Calu3 (cell line): ENCODE data around the gene SAMD9L. TPM values are rescaled to one million over a fixed set of nuclear protein-coding genes. Genes with fewer than 3 reads are reported as not detected.

Experiments used
- BruUV-seq: library from RNA; stranded (reverse); fragments of 400-500 nt; replicated peaks from 2 replicates; lab custom pipeline; 2021; lab: Mats Ljungman, UMichigan
- CTCF ChIA-PET: fragments of 300-600 bp; sonication (Branson Sonifier 250); formaldehyde crosslinking; loops from one replicate; lab custom pipeline; 2022; ENCODE audit warnings: antibody characterized with exemption; lab: Charles Lee
- DNase-seq: peaks from one replicate; pipeline ENCODE4 v3.0.0; 2022
- H3K27ac Mint-ChIP-seq: one replicate; pipeline ENCODE4 v1.8.0; 2022; ENCODE audit warnings: mixed read lengths; ENCODE audit not compliant: unreplicated experiment
- H3K27me3 Mint-ChIP-seq: one replicate; pipeline ENCODE4 v1.8.0; 2022; ENCODE audit warnings: mixed read lengths; ENCODE audit not compliant: unreplicated experiment
- H3K36me3 Mint-ChIP-seq: one replicate; pipeline ENCODE4 v1.8.0; 2022; ENCODE audit warnings: mild to moderate bottlenecking, moderate library complexity, mixed read lengths; ENCODE audit not compliant: insufficient read depth, unreplicated experiment
- H3K4me1 Mint-ChIP-seq: one replicate; pipeline ENCODE4 v1.8.0; 2022; ENCODE audit warnings: mild to moderate bottlenecking, low read depth, mixed read lengths; ENCODE audit not compliant: unreplicated experiment
- H3K4me3 Mint-ChIP-seq: one replicate; pipeline ENCODE4 v1.8.0; 2022; ENCODE audit warnings: mild to moderate bottlenecking, low read depth, moderate library complexity, mixed read lengths; ENCODE audit not compliant: unreplicated experiment
- H3K9me3 Mint-ChIP-seq: one replicate; pipeline ENCODE4 v1.8.0; 2022; ENCODE audit warnings: low read depth, mixed read lengths; ENCODE audit not compliant: unreplicated experiment
- intact Hi-C: fragments of 100-400 bp; cut with micrococcal nuclease; formaldehyde crosslinking; loops from one replicate; pipeline ENCODE4 v1.10.0; 2022; ENCODE audit not compliant: unreplicated experiment
- total RNA-seq: library from RNA; stranded (reverse); gene quantifications from 2 replicates; pipeline ENCODE4 v1.2.3, GENCODE V29; 2022
- TF ChIP-seq, protein P1 (sequence below): fragments of 200-600 bp; IDR thresholded peaks from one replicate; pipeline ENCODE4 v1.8.0; 2022; ENCODE audit warnings: antibody characterized with exemption; ENCODE audit not compliant: unreplicated experiment

SAMD9L gene
- total RNA-seq, 1 experiment from 2014 or later = 25.9 TPM

DNA sequence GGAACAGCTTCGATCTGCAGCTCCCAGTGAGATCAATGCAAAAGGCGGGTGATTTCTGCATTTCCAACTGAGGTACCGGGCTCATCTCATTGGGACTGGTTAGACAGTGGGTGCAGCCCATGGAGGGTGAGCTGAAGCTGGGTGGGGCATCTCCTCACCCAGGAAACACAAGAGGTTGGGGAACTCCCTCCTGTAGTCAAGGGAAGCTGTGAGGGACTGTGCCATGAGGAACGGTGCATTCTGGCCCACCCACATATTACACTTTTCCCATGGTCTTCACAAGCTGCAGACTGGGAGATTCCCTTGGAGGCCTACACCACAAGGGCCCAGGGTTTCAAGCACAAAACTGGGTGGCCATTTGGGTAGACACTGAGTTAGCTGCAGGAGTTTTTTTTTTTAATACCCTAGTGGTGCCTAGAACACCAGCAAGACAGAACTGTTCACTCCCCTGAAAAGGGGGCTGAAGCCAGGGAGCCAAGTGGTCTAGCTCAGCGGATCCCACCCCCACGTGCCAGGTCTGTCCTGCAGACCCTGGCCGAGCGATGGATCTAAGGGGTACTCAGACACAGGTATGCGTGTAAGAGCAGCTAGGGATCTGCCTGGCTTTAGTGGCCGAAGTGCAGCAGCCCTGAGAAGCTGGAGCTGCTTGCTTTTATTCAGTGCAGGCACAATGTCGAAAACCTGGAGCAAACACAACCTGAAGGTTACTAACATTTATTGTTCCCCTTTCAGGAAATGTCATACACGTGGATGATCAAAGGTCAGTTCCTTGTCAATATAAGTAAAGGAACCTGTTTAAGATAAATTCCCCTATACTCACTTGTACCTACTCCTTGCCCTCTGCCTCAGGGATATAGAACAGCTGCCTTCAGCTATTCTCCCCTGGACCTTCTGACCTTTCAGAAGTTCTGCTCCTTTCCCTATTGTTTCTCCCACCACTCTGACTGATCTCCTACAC lies 27.3 kb downstream of the SAMD9L start:
- H3K4me1 Mint-ChIP-seq = peaks cover 34% of the 10 kb centered on the region
- H3K36me3 Mint-ChIP-seq = peaks cover 16% of the 10 kb centered on the region

DNA sequence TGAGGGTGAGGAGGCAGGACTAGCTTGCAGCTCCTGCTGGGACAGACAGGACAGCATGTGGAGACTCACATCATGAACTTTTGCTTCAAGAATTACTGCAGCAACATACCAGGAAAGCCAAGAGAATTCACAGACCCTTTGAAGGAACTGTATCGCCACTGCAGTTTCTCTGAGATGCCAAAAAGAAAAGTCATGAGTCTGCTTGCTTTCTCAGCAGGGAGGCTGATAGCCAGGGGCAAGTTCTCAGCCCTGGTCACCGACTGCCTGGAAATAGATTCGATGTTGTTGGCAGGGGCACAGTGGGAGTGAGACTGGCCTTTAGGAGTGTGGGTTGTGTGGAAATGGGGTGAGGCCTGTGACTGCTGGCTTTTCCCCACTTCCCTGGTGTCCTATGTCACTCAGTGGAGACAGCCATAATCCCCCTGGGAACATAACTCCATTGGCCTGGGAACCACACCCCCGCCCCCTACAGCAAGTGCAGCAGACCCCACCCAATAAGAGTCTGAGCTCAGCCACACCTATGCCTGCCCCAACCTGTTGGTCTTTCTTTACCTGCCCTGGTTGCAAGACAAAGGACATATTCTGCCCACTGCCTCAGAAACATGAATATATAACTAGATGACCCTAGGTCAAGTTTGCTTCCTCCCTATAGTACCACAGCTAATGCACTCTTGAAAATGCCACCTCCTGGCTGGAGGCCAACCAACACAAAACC lies 28.8 kb downstream of the SAMD9L start:
- peak; percentile 67 for DNase-seq
- intact Hi-C loops = loop anchor here (2.0 kb wide), 2 partner anchors 27 to 113 kb away; partner anchors contain the start of gene VPS50
- Mint-ChIP-seq H3K9me3 (peaks cover 11% of the 10 kb centered on the region), H3K36me3 (peaks cover 32% of the 10 kb centered on the region), H3K4me1 (peaks cover 49% of the 10 kb centered on the region), H3K27me3 (no peaks in the 10 kb centered on the region), H3K4me3 (peak overlapping the region; percentile 15), H3K27ac (peak overlapping the region; percentile 78)
- BruUV-seq = no TSS peak
- TF ChIP-seq, protein P1, sequence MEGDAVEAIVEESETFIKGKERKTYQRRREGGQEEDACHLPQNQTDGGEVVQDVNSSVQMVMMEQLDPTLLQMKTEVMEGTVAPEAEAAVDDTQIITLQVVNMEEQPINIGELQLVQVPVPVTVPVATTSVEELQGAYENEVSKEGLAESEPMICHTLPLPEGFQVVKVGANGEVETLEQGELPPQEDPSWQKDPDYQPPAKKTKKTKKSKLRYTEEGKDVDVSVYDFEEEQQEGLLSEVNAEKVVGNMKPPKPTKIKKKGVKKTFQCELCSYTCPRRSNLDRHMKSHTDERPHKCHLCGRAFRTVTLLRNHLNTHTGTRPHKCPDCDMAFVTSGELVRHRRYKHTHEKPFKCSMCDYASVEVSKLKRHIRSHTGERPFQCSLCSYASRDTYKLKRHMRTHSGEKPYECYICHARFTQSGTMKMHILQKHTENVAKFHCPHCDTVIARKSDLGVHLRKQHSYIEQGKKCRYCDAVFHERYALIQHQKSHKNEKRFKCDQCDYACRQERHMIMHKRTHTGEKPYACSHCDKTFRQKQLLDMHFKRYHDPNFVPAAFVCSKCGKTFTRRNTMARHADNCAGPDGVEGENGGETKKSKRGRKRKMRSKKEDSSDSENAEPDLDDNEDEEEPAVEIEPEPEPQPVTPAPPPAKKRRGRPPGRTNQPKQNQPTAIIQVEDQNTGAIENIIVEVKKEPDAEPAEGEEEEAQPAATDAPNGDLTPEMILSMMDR = no peak
- CTCF ChIA-PET = no interaction called here

More for the DNA sequence above, 27.3 kb downstream of the SAMD9L start:
- peaks cover 12% of the 10 kb centered on the region for H3K9me3 Mint-ChIP-seq
- no TSS peak for BruUV-seq
- CTCF ChIA-PET = no interaction called here
- TF ChIP-seq, protein P1 = no peak
- intact Hi-C loops = no loop called here
- H3K27ac Mint-ChIP-seq = peak overlapping the region; percentile 78
- H3K4me3 Mint-ChIP-seq = peak overlapping the region; percentile 15
- H3K27me3 Mint-ChIP-seq = no peaks in the 10 kb centered on the region
- DNase-seq = no peak

DNA sequence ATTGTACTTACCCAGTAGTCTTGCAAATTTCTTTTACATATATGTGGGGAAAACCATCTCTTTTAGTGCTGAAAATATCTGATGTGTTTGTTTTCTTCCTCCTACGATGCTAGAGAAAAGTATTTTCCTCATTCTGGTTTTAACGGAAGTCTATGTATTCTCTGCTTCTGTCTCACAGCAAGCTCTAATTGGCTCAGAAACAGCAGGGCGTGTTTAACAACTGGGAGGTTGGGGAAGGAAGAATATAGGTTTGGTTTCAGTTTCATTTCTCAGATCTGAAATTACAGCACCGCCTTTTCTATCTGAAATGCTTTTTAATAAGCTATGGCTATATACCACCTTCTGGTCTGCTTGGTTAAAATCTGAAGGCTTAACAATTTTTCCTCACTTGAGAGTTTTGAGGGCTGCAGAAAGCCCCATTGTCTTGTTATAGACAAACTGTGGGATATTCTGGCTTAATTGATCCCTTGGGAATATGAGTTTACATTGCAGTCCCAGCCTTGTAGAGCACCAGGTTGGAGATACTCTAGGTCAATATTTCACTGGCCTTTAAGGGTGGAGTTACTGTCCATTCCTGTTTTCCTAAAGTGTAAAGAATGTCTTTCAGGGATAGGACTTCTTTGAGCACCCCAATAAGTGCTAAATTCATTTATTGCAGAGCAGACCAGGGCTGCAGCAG lies 30.2 kb downstream of the SAMD9L start, which contains the start of gene SAMD9:
SAMD9 (minus strand) TSS at position 128 of the 679 bp plus-strand sequence. CDS start 11,882 bp downstream, outside the sequence.
- CTCF ChIA-PET = interaction anchor here (1.1 to 1.7 kb wide), 3 partner anchors 12 to 32 kb away, joined by 3 to 8 read pairs (median 3); no protein-coding TSS in a partner anchor
- Mint-ChIP-seq H3K27me3 (no peaks in the 10 kb centered on the region), H3K4me1 (peaks cover 54% of the 10 kb centered on the region), H3K4me3 (peak within 1 kb of the TSS; percentile 75), H3K27ac (peak within 1 kb of the TSS; percentile 70), H3K9me3 (peaks cover 7% of the 10 kb centered on the region), H3K36me3 (peaks cover 44% of the 10 kb centered on the region)
- DNase-seq = peak; percentile 70
- intact Hi-C loops = loop anchor here (2.0 kb wide), 2 partner anchors 29 to 115 kb away; partner anchors contain the start of gene VPS50
- TF ChIP-seq, protein P1 = no peak
- BruUV-seq = TSS peak; percentile 73

DNA sequence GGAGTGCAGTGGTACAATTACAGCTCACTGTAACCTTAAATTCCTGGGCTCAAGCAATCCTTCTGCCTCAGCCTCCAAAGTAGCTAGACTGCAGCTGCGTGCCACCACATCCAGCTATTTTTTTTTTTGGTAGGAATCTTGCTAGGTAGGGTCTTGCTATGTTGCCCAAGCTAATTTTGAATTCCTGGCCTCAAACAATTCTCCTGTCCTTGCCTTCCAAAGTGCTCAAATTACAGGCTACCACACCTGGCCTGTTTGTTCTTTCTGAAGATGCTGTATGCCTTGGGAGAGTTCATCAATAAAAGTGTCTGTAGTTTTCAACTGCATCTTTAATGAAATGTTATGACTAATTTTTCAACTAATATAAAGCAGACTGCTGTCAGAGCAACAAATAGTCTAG lies 30.9 kb downstream of the SAMD9L start:
- DNase-seq = peak; percentile 8
- Mint-ChIP-seq H3K27me3 (no peaks in the 10 kb centered on the region), H3K36me3 (peaks cover 45% of the 10 kb centered on the region), H3K4me3 (peak overlapping the region; percentile 75), H3K4me1 (peaks cover 54% of the 10 kb centered on the region), H3K27ac (peak overlapping the region; percentile 70), H3K9me3 (peaks cover 5% of the 10 kb centered on the region)
- BruUV-seq = TSS peak; percentile 59
- TF ChIP-seq, protein P1 = no peak
- CTCF ChIA-PET = interaction anchor here (1.1 to 1.7 kb wide), 4 partner anchors 13 to 114 kb away, joined by 3 to 8 read pairs (median 3); no protein-coding TSS in a partner anchor
- intact Hi-C loops = no loop called here
